Keratinocyte (primary cell): ENCODE results near the gene CELF2.

Experiments
- EZH2 ChIP-seq: IDR thresholded peaks from one replicate; pipeline ENCODE4 v1.6.1; 2012; ENCODE audit warnings: inconsistent platforms, mild to moderate bottlenecking, low read length, moderate library complexity
- TF ChIP-seq, protein P1 (sequence below), 3 experiments: IDR thresholded peaks in 1 of 3; conservative IDR thresholded peaks in 1 of 3; optimal IDR thresholded peaks in 1 of 3; 2 replicates in 2 of 3; 3 replicates in 1 of 3; pipeline versions ENCODE3 to v1.5.1; 2011; ENCODE audit warnings: low read length in 3 of 3, mild to moderate bottlenecking in 3 of 3, moderate library complexity in 2 of 3, control low read depth in 1 of 3, inconsistent platforms in 1 of 3; ENCODE audit not compliant: insufficient read depth in 2 of 3; ENCODE audit errors: extremely low read depth in 1 of 3

DNA sequence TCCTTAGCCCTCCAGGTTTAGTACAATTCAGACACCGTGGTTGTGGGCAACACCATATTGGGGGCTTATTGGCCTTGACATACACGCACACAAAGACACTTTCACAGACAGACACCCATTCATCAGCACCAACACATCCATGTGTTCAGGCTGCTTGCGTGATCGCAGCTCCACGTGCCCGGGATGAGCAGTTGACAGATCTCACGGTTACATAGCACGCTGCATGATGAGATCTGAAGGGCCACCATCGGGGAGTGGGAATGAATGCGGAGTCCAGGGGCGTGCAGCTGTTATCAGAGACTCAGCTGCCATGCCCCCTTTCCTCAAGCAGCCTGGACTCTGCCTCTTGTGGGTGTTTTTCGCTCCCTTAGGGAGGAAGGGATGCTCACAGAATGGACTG is 308.6 kb downstream of the CELF2 start:
- TF ChIP-seq, protein P1, sequence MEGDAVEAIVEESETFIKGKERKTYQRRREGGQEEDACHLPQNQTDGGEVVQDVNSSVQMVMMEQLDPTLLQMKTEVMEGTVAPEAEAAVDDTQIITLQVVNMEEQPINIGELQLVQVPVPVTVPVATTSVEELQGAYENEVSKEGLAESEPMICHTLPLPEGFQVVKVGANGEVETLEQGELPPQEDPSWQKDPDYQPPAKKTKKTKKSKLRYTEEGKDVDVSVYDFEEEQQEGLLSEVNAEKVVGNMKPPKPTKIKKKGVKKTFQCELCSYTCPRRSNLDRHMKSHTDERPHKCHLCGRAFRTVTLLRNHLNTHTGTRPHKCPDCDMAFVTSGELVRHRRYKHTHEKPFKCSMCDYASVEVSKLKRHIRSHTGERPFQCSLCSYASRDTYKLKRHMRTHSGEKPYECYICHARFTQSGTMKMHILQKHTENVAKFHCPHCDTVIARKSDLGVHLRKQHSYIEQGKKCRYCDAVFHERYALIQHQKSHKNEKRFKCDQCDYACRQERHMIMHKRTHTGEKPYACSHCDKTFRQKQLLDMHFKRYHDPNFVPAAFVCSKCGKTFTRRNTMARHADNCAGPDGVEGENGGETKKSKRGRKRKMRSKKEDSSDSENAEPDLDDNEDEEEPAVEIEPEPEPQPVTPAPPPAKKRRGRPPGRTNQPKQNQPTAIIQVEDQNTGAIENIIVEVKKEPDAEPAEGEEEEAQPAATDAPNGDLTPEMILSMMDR (optimal IDR thresholded peaks at IDR 0.05 in 1 of 3, IDR thresholded peaks at IDR 0.05 in 1 of 3, conservative IDR thresholded peaks at IDR 0.05 in 1 of 3; ENCODE audit: extremely low read depth in 1 of 3, insufficient read depth in 2 of 3, low read length in 3 of 3) = no peak
- TF ChIP-seq EZH2 = no peak
